PFSK-1 (cell line): ENCODE measurements around the gene SPARC.

Source experiments
- FOXP2 ChIP-seq: optimal IDR thresholded peaks from 2 replicates; pipeline ENCODE3; 2011; ENCODE audit warnings: borderline replicate concordance, control low read depth, inconsistent platforms; ENCODE audit not compliant: insufficient read depth; ENCODE audit errors: extremely low read length, extremely low read depth
- POLR2AphosphoS5 ChIP-seq: IDR thresholded peaks from 2 replicates; pipeline ENCODE4 v1.6.1; 2012; ENCODE audit warnings: low read depth, mild to moderate bottlenecking, control low read depth, low read length, moderate library complexity
- SIN3A ChIP-seq: IDR thresholded peaks from 2 replicates; pipeline ENCODE4 v1.6.1; 2012; ENCODE audit warnings: mild to moderate bottlenecking, low read length, moderate library complexity, borderline replicate concordance; ENCODE audit not compliant: insufficient read depth
- TAF1 ChIP-seq: IDR thresholded peaks from 2 replicates; pipeline ENCODE4 v1.6.1; 2012; ENCODE audit warnings: low read length, control low read depth, borderline replicate concordance; ENCODE audit not compliant: insufficient read depth
- TF ChIP-seq, protein P1 (sequence below), 2 experiments: IDR thresholded peaks; 2 replicates each; pipeline versions ENCODE4 v1.6.1 to v1.8.0; 2011 to 2012; ENCODE audit warnings: low read depth in 2 of 2, low read length in 2 of 2, control low read depth in 1 of 2, inconsistent platforms in 1 of 2, mild to moderate bottlenecking in 1 of 2, moderate library complexity in 1 of 2; ENCODE audit not compliant: insufficient read depth in 1 of 2

Gene SPARC

DNA sequence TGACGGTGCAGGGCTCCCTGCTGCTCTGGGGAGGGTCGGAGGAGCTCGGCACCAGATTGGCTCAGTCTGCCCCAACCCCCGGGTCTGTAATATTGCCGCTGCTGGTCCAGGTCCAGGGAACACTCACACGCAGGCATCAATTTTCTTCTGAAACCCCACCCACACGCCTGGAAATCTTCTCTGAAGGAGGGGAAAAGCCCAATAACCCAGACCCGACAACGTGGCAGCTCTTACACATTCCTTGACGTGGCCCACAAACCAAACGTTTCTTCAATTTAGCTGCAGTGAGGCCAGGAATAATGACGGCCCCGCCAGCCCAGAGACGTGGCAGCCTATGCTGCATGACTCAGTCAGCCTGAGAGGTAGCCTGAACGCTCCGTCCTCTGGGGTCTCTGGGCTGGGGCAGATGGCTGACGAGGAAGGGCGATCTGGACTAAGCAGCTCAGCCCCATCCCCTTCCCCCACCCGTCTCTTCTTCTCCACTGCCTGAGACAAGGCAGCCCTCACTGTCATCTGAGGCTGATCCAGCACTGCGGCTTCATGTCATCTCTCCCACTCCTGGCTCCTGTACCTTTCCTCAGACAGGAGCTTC lies 9.9 kb upstream of the SPARC start:
- no peak for TF ChIP-seq SIN3A
- TF ChIP-seq, protein P1, sequence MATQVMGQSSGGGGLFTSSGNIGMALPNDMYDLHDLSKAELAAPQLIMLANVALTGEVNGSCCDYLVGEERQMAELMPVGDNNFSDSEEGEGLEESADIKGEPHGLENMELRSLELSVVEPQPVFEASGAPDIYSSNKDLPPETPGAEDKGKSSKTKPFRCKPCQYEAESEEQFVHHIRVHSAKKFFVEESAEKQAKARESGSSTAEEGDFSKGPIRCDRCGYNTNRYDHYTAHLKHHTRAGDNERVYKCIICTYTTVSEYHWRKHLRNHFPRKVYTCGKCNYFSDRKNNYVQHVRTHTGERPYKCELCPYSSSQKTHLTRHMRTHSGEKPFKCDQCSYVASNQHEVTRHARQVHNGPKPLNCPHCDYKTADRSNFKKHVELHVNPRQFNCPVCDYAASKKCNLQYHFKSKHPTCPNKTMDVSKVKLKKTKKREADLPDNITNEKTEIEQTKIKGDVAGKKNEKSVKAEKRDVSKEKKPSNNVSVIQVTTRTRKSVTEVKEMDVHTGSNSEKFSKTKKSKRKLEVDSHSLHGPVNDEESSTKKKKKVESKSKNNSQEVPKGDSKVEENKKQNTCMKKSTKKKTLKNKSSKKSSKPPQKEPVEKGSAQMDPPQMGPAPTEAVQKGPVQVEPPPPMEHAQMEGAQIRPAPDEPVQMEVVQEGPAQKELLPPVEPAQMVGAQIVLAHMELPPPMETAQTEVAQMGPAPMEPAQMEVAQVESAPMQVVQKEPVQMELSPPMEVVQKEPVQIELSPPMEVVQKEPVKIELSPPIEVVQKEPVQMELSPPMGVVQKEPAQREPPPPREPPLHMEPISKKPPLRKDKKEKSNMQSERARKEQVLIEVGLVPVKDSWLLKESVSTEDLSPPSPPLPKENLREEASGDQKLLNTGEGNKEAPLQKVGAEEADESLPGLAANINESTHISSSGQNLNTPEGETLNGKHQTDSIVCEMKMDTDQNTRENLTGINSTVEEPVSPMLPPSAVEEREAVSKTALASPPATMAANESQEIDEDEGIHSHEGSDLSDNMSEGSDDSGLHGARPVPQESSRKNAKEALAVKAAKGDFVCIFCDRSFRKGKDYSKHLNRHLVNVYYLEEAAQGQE (IDR thresholded peaks at IDR 0.05; ENCODE audit: insufficient read depth in 1 of 2, low read depth in 2 of 2, low read length in 2 of 2) = no peak
- no peak for TF ChIP-seq TAF1
- no peak for TF ChIP-seq POLR2AphosphoS5
- TF ChIP-seq FOXP2 = no peak

DNA sequence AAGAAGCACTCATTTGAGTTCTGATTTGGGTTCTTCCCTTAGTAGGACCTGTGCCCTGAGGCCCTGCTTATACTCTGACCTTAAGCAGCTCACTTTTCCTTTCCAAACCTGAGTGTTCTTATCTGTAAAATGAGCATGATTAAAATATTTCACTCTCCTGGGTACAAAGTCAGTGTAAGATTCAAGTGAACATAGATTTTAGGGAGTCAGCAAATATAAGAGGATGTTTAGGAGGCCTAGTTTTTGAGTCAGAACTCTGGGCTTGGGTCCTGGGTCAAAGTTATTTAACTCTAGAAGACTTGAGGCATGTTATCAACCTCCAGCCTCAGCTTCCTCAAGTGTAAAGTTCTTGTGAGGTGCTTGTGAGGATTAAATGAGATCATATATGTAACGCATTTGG lies 8.7 kb upstream of the SPARC start:
- TF ChIP-seq POLR2AphosphoS5 (no peak), FOXP2 (no peak), SIN3A (no peak), TAF1 (no peak)
- TF ChIP-seq, protein P1 (IDR thresholded peaks at IDR 0.05; ENCODE audit: insufficient read depth in 1 of 2, low read depth in 2 of 2, low read length in 2 of 2) = no peak

DNA sequence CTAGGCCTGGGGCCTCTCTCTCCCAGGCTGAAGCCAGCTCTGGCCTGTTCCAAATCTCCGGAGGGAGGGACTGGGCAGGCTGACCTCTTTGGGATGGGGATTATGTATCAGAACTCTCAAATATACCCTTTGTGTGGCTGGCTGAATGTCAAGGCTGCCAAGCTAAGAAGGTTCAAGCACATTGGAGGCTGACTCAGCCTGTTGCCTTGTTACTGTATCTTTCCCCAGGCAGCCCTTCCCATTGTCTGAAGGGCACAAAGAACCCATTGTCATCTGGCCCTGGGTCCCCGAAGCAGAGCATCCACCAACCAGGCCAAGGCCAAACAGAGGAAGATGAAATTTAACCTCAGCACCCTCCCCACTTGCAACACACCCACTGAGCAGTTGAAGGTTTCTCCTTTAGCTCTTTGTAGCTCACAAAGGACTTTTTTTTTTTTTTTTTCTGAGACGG lies 7.3 kb upstream of the SPARC start:
- TF ChIP-seq, protein P1 (IDR thresholded peaks at IDR 0.05; ENCODE audit: insufficient read depth in 1 of 2, low read depth in 2 of 2, low read length in 2 of 2) = no peak
- TF ChIP-seq FOXP2 (no peak), TAF1 (no peak), POLR2AphosphoS5 (no peak), SIN3A (no peak)

DNA sequence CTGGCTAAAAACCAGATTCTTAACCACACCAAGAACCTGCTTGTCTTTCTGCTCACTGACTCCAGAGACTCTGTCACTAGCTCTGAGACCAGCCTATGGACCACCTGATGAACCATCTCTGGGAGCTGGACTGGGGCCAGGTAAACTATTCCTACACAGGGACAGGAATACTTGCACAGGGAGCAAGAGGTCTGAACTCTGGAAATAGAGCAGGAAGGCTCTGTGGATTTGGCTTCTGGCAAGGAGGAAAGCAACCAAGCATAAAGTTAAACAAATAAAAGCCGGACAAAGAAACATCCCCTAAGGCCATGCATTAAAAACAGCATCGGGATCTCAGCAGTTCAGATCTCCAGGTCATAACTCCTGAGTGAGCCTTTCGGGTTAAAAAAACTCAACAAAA lies 5.6 kb upstream of the SPARC start:
- no peak for TF ChIP-seq FOXP2
- TF ChIP-seq, protein P1 (IDR thresholded peaks at IDR 0.05; ENCODE audit: insufficient read depth in 1 of 2, low read depth in 2 of 2, low read length in 2 of 2) = 0 out of 4 replicates have a peak, but pooled peaks of 1 of the 2 experiments have one; percentile 21
- no peak for TF ChIP-seq TAF1
- no peak for TF ChIP-seq SIN3A
- no peak for TF ChIP-seq POLR2AphosphoS5

DNA sequence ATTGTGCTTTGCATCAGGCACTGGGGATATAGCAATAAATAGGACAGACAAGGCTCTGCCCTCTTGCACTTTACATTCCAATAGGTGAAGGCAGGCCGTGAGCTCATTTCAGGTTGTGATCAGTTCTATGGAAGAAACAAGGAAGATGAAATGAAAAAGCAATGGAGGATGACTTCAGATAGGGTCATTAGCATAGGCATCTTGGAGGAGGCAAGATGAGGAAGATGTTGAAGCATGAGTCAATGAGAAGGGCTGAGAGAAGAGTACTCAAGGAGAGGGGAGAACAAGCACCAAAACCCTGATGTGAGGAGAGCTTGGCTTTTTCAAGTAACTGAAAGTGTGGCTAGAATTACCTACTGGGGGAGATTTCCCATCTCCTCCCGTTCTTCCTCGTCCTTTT lies 5.0 kb upstream of the SPARC start:
- no peak for TF ChIP-seq POLR2AphosphoS5
- TF ChIP-seq, protein P1 (IDR thresholded peaks at IDR 0.05; ENCODE audit: insufficient read depth in 1 of 2, low read depth in 2 of 2, low read length in 2 of 2) = no peak
- TF ChIP-seq FOXP2 = no peak
- no peak for TF ChIP-seq SIN3A
- no peak for TF ChIP-seq TAF1
